GM21528 (cell line): Measurements from ENCODE around the gene DECR2.
A peak's percentile ranks its signal among the peaks of the same experiment; 100 is the strongest.

Experiments used
- ATAC-seq: cut with Tn5 transposase; IDR thresholded peaks from one replicate; pipeline ENCODE4 v1.9.1; 2021; ENCODE audit warnings: mild to moderate bottlenecking, moderate library complexity; ENCODE audit not compliant: unreplicated experiment, low FRiP score

Gene DECR2

GRCh38 chr16:364595-365491, 36.8 kb upstream of the DECR2 start:
- no peak for ATAC-seq

- no peak for ATAC-seq
Observed at GRCh38 chr16:366476-366875, 35.2 kb upstream of the DECR2 start.

GRCh38 chr16:367333-367903, 34.3 kb upstream of the DECR2 start:
- no peak for ATAC-seq

GRCh38 chr16:368388-369158, 33.1 kb upstream of the DECR2 start:
- no peak for ATAC-seq

- ATAC-seq, result no peak
Observed at GRCh38 chr16:369275-369865, 32.3 kb upstream of the DECR2 start.

- ATAC-seq, result no peak
Observed at GRCh38 chr16:369866-370436, 31.7 kb upstream of the DECR2 start.

GRCh38 chr16:370443-370842, 31.2 kb upstream of the DECR2 start, which contains the start of gene MRPL28:
TSS of gene MRPL28 (minus strand) at chr16:370538. CDS start at chr16:370218, 320 bp downstream.
- peak; percentile 59 for ATAC-seq

- no peak for ATAC-seq
Observed at GRCh38 chr16:370979-371514, 30.6 kb upstream of the DECR2 start.

GRCh38 chr16:371515-372301, 30.0 kb upstream of the DECR2 start:
- no peak for ATAC-seq

GRCh38 chr16:372302-372983, 29.2 kb upstream of the DECR2 start:
- no peak for ATAC-seq

GRCh38 chr16:373020-373598, 28.6 kb upstream of the DECR2 start:
- no peak for ATAC-seq

- ATAC-seq, result no peak
Observed at GRCh38 chr16:373848-374615, 27.7 kb upstream of the DECR2 start.

- ATAC-seq, result no peak
Observed at GRCh38 chr16:374616-374926, 27.1 kb upstream of the DECR2 start.

- ATAC-seq, result no peak
Observed at GRCh38 chr16:375212-375611, 26.5 kb upstream of the DECR2 start.

GRCh38 chr16:375927-376816, 25.5 kb upstream of the DECR2 start:
- no peak for ATAC-seq

GRCh38 chr16:376817-377418, 24.8 kb upstream of the DECR2 start:
- ATAC-seq, result no peak
